Measurements from ENCODE around the gene VKORC1. TPM values are rescaled to one million over a fixed set of nuclear protein-coding genes. Genes with fewer than 3 reads are reported as not detected.

VKORC1 gene
- total RNA-seq, result 58.7 TPM

DNA sequence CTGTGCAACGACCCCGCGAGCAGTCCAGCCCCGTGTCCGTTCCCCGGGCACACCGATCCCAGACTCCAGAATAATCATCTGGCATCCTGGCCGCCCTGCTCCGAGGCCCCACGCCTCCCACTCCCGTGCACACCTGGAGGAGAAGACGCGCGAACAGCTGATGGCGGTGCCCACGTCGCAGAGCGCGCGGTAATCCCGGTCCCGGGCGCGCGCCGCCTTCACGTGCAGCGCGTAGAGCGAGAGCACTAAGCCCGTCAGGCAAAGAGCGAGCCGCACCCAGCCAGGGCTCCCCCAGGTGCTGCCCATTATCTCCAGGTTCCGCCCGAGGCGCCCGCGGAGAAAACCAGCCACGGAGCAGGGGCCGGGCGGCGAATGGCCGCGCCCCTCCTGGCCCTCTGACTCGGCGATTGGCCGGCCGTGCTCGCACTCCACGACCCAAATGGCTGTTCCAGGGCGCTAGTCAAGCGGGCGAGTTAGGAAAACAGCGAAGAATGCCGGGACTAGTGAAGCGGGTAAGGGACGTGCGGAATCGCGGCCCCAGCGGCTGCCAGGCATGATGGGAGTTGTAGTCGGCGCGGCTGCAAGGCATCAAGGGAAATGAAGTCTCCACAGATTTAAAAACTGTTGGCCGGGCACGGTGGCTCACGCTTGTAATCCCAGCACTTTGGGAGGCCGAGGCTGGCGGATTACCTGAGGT lies at the start of gene VKORC1:
Gene VKORC1 (minus strand): TSS at position 374 of the 697 bp plus-strand sequence. CDS start 68 bp downstream, at position 306.

DNA sequence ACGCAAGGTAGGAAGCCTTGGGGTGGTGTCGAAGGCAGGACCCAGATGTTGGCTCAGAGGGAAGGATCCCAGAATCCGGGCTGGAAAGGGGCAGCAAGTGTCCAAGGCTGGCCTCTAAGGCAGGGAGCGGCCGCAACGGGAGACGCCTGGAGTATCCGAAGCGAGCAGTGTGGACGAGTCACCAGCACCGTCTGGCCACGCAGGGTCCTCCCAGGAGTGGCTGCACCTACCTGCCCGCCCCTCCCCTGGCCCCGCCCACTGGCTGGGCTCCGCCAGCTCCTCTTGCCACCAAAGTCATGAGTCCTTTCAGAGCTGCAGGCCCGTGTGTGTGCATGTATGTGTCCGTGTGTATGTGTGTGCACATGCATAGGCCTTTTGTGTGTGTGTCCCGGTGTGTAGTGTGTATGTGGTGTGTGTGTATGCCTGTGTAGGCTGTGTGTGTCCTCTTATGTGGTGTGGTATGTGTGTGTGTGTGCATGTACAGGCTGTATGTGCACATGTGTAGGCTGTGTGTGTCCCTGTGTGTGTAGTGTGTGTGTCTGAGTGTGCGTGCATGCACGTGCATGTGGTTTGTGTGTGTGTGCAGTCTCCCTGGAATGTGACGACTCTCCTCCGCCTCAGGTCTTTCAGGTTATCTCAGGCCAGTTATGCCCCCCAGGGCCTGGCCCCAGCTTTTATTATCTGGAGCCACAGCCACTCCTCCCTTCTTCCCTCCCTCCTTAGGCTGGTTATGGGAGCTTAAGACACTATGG lies 41.1 kb upstream of the VKORC1 start, which contains the start of gene PRSS8:
Gene PRSS8 (minus strand): TSS at position 193 of the 752 bp plus-strand sequence. CDS start 229 bp downstream, outside the sequence.

DNA sequence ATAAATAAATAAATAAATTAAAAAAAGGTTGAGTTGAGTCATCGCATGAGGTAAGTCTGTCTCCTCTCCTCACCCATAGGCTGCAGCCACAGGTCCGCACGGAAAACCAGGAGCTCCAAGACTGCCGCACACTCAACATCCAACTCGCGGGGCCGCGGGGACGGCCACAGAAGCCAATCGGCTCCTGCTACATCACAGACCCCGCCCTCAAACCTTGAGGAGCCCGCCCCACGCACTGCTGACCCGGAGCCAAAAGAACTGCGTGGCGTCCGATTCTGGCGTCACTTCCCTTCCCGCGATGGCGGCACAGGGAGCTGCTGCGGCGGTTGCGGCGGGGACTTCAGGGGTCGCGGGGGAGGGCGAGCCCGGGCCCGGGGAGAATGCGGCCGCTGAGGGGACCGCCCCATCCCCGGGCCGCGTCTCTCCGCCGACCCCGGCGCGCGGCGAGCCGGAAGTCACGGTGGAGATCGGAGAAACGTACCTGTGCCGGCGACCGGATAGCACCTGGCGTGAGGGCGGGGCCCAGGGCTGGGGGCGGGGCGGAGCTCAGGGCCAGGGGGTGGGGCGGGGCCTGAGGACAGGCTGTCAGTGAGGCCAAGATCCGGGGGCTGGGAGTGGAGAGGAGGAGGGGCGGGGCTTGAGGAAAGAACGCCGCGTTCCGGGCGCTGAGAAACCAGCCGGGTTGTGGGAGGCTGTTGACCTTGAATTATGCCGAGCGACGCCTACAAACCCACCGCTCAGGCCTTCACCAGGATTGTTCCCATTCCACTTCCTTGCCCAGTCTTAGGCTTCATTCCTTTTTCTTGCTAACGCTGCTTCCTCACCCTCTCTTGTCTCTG lies 23.0 kb upstream of the VKORC1 start, which contains the start of gene KAT8:
Gene KAT8 (plus strand): TSS at position 281 of the 839 bp plus-strand sequence. CDS start 18 bp downstream, at position 299.

DNA sequence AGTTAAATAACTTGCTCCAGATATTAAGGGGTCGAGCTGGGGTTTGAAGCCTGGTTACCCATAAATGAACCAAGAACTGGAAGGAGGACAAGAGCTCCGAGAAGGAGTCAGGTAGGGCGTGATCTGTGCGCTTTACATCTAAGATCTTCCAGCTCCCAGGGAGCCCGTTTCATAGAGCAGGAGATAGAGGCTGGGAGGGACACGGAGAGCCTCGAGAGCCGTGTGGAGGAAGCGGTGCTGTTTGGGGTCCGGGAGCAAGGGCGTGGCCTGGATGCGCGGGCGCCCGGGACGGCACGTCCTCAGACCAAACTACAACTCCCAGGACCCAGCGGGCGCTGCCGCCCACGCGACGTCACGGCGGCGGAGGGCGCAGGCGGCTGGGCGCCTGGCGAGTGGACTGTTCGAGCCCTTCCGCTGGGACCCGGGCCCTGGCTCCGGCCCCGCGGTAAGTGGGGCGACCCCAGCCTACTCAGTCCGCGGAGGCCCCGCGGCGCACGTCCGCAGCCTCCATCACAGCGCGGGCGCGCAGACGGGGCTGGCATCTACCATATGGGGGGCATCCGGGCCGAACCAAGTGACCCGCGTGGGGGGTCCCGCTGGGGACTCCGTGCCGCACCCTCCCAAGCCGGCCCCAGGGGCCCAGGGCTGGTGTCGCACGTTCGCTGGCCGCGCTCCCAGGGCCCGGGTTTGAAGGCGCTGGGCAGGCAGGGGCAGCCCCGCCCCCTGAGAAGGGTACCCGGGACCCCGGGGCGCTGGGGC lies 13.6 kb upstream of the VKORC1 start, which contains the start of gene BCKDK:
Gene BCKDK (plus strand): TSS at position 352 of the 759 bp plus-strand sequence. CDS start 838 bp downstream, outside the sequence.

DNA sequence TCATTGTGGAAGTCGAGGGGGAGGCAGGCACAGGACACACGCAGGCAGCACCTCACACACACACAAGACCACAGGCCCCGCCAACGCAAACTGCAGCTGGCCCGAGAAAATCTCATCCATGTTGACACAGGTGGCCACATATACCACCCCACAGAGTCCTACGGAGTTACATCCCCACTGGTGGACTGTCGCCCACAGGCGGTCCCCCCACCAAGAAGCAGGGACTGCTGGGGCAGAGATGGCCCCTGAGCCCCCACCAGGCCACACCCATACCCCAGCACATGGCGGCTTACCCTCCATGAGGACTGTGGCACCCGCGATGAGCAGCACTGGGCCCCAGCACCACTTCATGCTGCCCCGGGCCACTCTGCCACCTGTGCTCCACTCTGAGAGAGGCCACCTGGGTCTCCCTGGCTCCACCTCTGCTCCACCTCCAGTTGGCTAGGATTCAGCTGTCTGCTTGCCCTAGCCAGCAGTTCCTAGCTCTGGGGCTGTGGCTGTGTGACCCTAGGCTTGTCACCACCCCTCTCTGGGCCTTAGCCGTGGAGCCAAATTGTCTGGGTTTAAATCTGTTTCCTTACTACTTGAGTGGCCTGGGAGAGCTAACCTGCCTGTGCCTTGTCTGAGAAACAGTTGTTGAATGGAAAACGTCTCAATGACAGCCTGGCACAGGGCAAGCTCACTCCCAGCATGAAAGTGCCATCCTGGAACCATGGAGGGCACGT lies 6.0 kb downstream of the VKORC1 start, which contains the start of gene PRSS53:
Gene PRSS53 (minus strand): TSS at position 485 of the 725 bp plus-strand sequence. CDS start 134 bp downstream, at position 351.

DNA sequence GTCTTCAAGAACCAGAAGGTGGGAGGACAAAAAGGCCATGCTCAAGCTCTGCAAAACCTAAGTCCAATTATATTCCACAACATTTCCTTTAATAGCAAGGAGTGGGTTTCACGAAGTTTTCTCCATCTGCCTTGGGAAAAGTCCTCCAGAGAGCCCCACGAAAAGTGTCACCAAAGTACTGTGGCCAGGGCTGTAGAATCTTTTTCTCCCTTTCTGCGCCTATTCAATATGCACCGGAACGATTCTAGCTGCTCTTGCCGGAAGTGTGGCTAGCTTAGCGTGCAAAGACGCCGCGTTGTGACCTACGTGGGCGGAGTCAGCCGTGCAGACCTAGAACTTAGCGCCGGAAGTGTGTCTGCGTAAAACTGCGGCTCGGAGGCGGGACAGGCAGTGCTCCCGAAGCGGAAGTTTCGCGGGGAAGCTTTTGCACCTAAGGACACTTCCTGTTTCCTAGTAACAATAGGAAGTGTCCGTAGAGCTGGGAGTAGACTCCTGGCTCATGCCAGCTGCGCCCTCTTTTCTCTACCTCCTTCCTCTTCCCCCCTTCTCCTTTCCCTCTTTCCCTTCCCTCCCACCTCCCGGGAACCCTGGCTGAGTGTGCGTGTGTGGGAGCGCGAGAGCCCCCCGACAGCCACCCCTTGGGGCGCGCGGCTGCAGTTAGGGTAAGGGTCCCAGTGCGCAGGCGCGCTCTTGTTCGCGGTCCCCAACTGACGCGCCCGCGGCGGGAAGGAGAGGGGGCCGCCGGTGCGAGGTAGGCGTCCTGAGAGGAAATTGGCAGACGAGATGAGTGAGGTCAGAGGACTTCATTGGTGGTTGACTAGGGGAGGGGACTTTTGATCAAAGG lies 20.4 kb downstream of the VKORC1 start, which contains the start of the genes ZNF646 and ZNF668:
Gene ZNF646 (plus strand): TSS at position 453 of the 844 bp plus-strand sequence. CDS start 1,903 bp downstream, outside the sequence.
Gene ZNF668 (minus strand): TSS at position 271 of the 844 bp plus-strand sequence. CDS start 9,781 bp downstream, outside the sequence.

Other genes starting within 250 kb of the VKORC1 start
- gene BCL7C, start 200.7 kb downstream of the VKORC1 start, total RNA-seq, result 34.0 TPM
- gene CTF1, start 198.2 kb downstream of the VKORC1 start, total RNA-seq, result 4.8 TPM
- 18.0 TPM for gene FBXL19, start 171.2 kb downstream of the VKORC1 start, total RNA-seq
- 21.8 TPM for gene ORAI3, start 145.7 kb downstream of the VKORC1 start, total RNA-seq
- 9.5 TPM for gene SETD1A, start 137.0 kb downstream of the VKORC1 start, total RNA-seq
- gene HSD3B7, start 109.6 kb downstream of the VKORC1 start, total RNA-seq, result 11.3 TPM
- 2.6 TPM for gene STX1B, start 84.2 kb downstream of the VKORC1 start, total RNA-seq
- gene STX4, start 61.2 kb downstream of the VKORC1 start, total RNA-seq, result 30.0 TPM
- 6.5 TPM for gene ZNF668, start 20.6 kb downstream of the VKORC1 start, total RNA-seq
- gene ZNF646, start 20.4 kb downstream of the VKORC1 start, total RNA-seq, result 17.9 TPM
- 1.1 TPM for gene PRSS53, start 5.9 kb downstream of the VKORC1 start, total RNA-seq
- 32.8 TPM for gene BCKDK, start 13.6 kb upstream of the VKORC1 start, total RNA-seq
- gene KAT8, start 22.9 kb upstream of the VKORC1 start, total RNA-seq, result 59.0 TPM
- 30.2 TPM for gene PRSS8, start 40.9 kb upstream of the VKORC1 start, total RNA-seq
- gene PRSS36, start 55.3 kb upstream of the VKORC1 start, total RNA-seq, result 0.76 TPM
- gene FUS, start 85.3 kb upstream of the VKORC1 start, total RNA-seq, result 151 TPM
- gene PYCARD, start 108.0 kb upstream of the VKORC1 start, total RNA-seq, result 23.4 TPM
- gene TRIM72, start 119.3 kb upstream of the VKORC1 start, total RNA-seq, result 13.8 TPM
- gene PYDC1, start 122.3 kb upstream of the VKORC1 start, total RNA-seq, result not detected
- 10.9 TPM for gene ITGAM, start 165.2 kb upstream of the VKORC1 start, total RNA-seq

Data from metanephros (tissue), 1 donor.